HG02938 (cell line): ENCODE results near the gene GIMAP5.

Experiments used
- ATAC-seq: cut with Tn5 transposase; IDR thresholded peaks from one replicate; pipeline ENCODE4 v1.9.1; 2021; ENCODE audit warnings: mild to moderate bottlenecking, moderate library complexity; ENCODE audit not compliant: unreplicated experiment

Gene GIMAP5

GRCh38 chr7:150734254-150734653, 3.0 kb upstream of the GIMAP5 start:
- no peak for ATAC-seq

- no peak for ATAC-seq
Observed at GRCh38 chr7:150735596-150736358, 1.4 kb upstream of the GIMAP5 start.

- no peak for ATAC-seq
Observed at GRCh38 chr7:150736864-150737263, 354 bp upstream of the GIMAP5 start.

- ATAC-seq, result no peak
Observed at GRCh38 chr7:150738092-150738491, 874 bp downstream of the GIMAP5 start.

DNA sequence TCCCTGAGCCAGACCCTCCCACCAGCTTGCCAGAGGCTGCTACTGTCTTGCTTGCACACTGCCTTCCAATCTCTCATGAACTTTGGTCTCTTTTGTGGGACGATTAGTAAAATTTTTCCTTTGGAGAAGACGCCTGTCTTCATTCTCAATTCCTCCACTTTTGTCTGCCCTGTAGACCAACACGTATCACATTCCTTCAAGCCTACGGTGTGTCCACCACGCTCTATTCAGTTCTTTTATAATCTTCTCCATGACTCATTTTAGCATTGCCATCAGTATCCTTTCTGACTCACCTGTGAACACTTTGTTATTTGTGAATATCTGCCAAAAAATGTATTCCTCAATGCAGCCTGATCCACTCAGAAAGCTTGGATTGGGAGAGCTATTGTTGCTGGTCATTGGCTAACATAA, 1.4 kb downstream of the GIMAP5 start:
- ATAC-seq, result no peak

DNA sequence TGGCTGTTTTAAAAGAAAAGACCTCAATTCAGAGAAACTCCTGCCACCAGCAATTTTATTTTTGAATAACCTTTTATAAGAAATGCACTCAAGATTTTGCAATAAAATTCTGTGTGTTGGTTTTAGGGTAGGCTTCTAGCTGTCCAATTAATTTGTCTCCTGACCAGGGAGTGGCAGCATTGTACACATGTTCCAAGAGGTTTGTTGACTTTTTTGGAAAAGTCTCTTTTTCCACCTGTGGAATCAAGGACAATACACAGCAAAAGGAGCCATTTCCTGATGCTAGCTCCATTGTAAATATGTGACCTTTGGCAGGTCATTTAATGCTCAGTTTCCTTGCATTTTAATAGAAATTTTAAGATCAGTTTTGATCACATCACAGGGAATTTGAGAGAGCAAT, 1.8 kb downstream of the GIMAP5 start:
- ATAC-seq, result no peak

DNA sequence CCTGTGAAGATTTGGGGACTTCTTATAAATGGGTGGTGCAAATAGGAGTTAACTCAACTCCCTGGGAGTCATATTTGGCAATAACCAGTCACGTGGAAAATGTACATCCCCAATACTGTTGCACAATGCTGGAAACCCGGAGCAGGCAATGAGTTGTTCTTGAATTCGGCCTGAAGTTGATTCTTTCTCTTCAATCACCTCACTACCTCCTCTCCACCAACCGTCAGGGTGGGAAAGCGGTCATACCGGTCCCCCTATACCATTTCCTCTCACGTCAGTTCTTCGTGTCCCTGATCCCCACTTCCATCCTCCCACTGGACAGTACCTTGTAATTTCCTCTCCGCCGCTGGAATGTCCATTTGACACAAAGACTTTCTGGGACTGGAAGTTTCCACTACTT, 2.8 kb downstream of the GIMAP5 start:
- ATAC-seq, result no peak

DNA sequence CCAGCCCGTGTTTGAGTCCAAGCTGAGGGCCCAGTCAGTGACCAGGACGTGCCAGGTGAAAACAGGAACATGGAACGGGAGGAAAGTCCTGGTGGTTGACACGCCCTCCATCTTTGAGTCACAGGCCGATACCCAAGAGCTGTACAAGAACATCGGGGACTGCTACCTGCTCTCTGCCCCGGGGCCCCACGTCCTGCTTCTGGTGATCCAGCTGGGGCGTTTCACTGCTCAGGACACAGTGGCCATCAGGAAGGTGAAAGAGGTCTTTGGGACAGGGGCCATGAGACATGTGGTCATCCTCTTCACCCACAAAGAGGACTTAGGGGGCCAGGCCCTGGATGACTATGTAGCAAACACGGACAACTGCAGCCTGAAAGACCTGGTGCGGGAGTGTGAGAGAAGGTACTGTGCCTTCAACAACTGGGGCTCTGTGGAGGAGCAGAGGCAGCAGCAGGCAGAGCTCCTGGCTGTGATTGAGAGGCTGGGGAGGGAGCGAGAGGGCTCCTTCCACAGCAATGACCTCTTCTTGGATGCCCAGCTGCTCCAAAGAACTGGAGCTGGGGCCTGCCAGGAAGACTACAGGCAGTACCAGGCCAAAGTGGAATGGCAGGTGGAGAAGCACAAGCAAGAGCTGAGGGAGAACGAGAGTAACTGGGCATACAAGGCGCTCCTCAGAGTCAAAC, 5.2 kb downstream of the GIMAP5 start:
- ATAC-seq, result no peak

GRCh38 chr7:150744041-150744656, 6.9 kb downstream of the GIMAP5 start:
- ATAC-seq, result no peak

- no peak for ATAC-seq
Observed at GRCh38 chr7:150745086-150745485, 7.9 kb downstream of the GIMAP5 start.

- no peak for ATAC-seq
Observed at GRCh38 chr7:150745876-150746275, 8.7 kb downstream of the GIMAP5 start.

DNA sequence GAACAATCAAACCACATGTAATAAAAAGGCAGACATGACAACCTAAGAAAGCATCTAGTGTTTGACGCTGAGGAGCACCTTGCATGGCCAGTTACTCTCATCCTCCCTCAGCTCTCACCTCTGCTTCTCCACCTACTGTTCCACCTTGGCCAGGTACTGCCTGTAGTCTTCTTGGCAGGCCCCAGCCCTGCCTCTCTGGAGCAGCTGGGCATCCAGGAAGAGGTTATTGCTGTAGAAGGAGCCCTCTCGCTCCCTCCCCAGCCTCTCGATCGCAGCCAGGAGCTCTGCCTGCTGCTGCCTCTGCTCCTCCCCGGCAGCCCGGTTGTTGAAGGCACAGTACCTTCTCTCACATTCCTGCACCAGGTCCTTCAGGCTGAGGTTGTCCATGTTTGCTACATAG, 9.7 kb downstream of the GIMAP5 start:
- ATAC-seq, result no peak

- no peak for ATAC-seq
Observed at GRCh38 chr7:150748376-150748775, 11.2 kb downstream of the GIMAP5 start.

DNA sequence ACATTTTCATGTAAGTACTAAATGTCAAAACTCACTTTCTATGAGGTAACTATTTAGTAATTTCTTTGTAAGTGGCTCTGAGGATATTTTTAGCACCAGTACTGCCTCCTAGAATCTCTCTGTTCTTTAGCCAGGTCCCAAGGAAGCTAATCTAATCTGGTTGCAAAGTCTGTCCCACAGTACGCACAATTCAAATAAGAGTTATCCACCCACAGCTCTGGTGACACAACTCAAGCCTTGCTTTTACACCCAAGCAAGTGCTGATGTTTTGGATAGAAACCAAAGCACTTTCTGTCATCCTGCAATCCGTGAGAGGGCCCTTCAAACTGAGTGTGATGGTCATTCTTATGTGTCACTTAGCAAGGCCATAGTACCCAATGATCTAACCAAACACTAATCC, 14.5 kb downstream of the GIMAP5 start:
- ATAC-seq, result no peak

GRCh38 chr7:150753239-150753638, 16.0 kb downstream of the GIMAP5 start:
- no peak for ATAC-seq

GRCh38 chr7:150753826-150754603, 16.8 kb downstream of the GIMAP5 start:
- no peak for ATAC-seq

DNA sequence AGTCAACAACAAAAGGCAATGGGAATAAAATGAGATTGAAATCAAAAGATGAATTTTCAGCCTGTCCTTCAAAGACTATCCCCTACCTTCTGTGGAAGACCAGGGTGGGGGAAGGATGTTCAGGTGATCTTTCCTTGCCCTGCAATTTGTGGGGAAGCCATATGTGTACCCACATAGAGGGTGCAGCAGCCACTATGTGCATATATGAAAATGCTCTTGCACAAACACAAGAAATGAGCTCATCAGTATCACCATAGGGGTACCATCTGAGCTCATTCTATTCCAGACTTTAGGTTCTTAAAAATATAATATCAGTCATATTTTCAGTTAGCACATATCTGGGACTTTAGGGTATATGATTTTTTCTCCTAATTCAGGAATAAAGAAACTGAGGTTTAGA, 17.7 kb downstream of the GIMAP5 start:
- ATAC-seq, result no peak

- no peak for ATAC-seq
Observed at GRCh38 chr7:150755473-150756099, 18.4 kb downstream of the GIMAP5 start.

GRCh38 chr7:150756166-150756565, 18.9 kb downstream of the GIMAP5 start:
- no peak for ATAC-seq

DNA sequence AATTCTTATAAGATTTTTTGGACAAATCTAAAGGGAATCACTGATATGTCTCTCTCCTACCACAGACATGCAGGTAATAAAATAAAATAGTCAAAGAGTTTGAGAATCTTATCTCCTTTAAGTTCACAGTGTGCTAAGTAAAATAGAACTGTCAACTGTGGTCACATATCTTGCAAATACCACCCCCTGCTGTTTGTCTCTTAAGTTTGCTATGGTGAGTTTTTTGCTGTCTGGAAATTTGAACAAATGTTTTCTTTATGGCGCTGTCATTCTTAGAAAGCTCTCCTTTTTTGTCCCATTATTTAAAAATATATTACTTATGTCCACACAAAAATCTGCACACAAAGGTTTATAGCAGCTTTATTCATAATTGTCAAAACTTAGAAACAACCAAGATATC, 19.6 kb downstream of the GIMAP5 start:
- ATAC-seq, result no peak

DNA sequence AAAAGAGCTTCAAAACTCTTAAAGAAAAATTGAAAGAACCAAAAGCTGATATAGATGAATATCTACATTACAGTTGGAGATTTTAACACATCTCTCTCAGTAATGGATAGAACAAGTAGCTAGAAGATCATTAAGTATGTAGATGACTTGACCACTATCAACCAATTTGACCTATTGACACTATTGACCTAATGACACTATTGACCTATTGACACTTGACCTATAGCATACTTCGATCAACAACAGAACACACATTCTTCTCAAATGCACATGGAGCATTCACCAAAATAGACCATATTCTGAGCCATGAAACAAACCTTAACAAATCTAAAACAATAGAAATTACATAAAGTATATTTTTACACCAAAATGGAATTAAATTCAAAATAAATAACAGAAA, 22.3 kb downstream of the GIMAP5 start:
- no peak for ATAC-seq
